Measurements from ENCODE around the gene RPS6KA2.

DNA sequence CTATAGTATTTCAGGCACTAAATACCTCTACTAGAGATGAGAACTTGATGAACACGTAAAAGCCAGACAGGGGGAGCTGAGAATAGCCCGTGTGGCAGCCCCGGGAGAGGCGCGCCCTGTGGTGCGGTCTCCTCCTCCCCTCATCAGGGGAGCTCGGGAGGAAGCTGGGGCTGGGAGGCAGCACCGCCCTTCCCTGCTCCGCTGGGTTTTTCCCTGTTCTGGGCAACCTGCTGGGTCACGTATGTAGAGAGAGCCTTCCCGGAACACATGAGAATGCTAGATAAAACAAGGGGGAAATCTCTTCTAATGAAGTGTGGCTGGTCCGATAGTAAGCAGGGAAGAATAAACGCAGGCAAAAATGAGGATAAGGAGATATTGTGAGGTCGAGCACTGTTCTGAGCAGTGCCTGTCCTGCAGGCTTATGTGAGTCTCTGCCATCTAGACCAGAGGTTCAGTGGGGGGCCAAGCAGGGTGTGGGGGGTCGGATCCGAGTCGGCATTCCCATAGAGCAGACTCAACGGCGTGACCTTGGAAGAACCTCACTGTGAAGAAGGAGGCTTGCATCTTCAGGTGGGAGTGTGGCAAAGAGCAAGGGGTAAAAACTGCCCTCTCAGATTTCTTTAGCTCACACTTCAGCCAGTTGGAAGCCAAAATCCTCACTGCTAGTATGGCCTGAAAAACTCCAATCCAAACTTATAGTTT, 13.4 kb upstream of the RPS6KA2 start:
- TF ChIP-seq, protein P1, sequence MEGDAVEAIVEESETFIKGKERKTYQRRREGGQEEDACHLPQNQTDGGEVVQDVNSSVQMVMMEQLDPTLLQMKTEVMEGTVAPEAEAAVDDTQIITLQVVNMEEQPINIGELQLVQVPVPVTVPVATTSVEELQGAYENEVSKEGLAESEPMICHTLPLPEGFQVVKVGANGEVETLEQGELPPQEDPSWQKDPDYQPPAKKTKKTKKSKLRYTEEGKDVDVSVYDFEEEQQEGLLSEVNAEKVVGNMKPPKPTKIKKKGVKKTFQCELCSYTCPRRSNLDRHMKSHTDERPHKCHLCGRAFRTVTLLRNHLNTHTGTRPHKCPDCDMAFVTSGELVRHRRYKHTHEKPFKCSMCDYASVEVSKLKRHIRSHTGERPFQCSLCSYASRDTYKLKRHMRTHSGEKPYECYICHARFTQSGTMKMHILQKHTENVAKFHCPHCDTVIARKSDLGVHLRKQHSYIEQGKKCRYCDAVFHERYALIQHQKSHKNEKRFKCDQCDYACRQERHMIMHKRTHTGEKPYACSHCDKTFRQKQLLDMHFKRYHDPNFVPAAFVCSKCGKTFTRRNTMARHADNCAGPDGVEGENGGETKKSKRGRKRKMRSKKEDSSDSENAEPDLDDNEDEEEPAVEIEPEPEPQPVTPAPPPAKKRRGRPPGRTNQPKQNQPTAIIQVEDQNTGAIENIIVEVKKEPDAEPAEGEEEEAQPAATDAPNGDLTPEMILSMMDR (IDR thresholded peaks at IDR 0.05), result no peak
- TF ChIP-seq POLR2A (IDR thresholded peaks at IDR 0.05), result no peak
